Esophagus muscularis mucosa (tissue), 3 donors: Measurements from ENCODE around the gene USP31.

Source experiments
- CTCF ChIP-seq, 3 experiments: fragments of 200-600 bp in 2 of 3; fragments of 450-650 bp in 1 of 3; sonication (generic) in 2 of 3; IDR thresholded peaks; one replicate each; pipeline ENCODE4 v1.5.1; 2017 to 2019; ENCODE audit warnings: antibody characterized with exemption in 3 of 3, mild to moderate bottlenecking in 2 of 3, moderate library complexity in 1 of 3
- POLR2AphosphoS5 ChIP-seq, 2 donors: sonication (generic); formaldehyde crosslinking; IDR thresholded peaks; one replicate each; pipeline ENCODE4 v1.6.1; 2017; ENCODE audit warnings: antibody characterized with exemption in 2 of 2

GRCh38 chr16:23175651-23176050 is 26.4 kb upstream of the USP31 start:
- TF ChIP-seq CTCF (IDR thresholded peaks at IDR 0.05) (no peak), POLR2AphosphoS5 (IDR thresholded peaks at IDR 0.05) (no peak)
